Measurements from ENCODE around the gene GPR151. TPM values are rescaled to one million over a fixed set of nuclear protein-coding genes. Genes with fewer than 3 reads are reported as not detected.

The GPR151 gene
- polyA plus RNA-seq, 1 donor (not counting 4 experiments of a cell fraction or from before 2014, with no cell fraction given) = not detected

- Histone ChIP-seq H3K27ac (ENCODE audit: control insufficient read depth, insufficient read depth, low read length) (no peak overlapping the region), H3K9ac (ENCODE audit: control insufficient read depth, extremely low read depth, insufficient read depth, low read length) (no peak overlapping the region), H3K79me2 (ENCODE audit: control insufficient read depth, insufficient read depth, low read length) (no peaks in the 10 kb centered on the region), H3K4me1 (ENCODE audit: control insufficient read depth, extremely low read depth, insufficient read depth, low read length) (no peaks in the 10 kb centered on the region), H3K9me3 (ENCODE audit: control insufficient read depth, low read depth, low read length) (no peaks in the 10 kb centered on the region), H3K27me3 (ENCODE audit: control insufficient read depth, extremely low read depth, insufficient read depth, low read length) (no peaks in the 10 kb centered on the region), H3K36me3 (ENCODE audit: control insufficient read depth in 2 of 2, extremely low read depth in 1 of 2, insufficient read depth in 2 of 2, low read length in 2 of 2) (peaks cover 13 to 33% of the 10 kb centered on the region in 2 experiments), H3K4me2 (ENCODE audit: control insufficient read depth, extremely low read depth, insufficient read depth, low read depth, low read length) (no peak overlapping the region), H2AFZ (ENCODE audit: control insufficient read depth, low read length) (no peak overlapping the region), H3K4me3 (ENCODE audit: control insufficient read depth in 2 of 3, extremely low read depth in 1 of 3, insufficient read depth in 2 of 3, low read depth in 1 of 3, low read length in 3 of 3) (no peak overlapping the region), H3K9me1 (ENCODE audit: control insufficient read depth, extremely low read depth, insufficient read depth, low read length) (no peaks in the 10 kb centered on the region), H4K20me1 (ENCODE audit: control insufficient read depth, extremely low read depth, insufficient read depth, low read length) (no peaks in the 10 kb centered on the region)
- dilution Hi-C loops (cut with MboI; ENCODE audit: extremely low pct_ligation_motif_present, low sequenced_read_pairs) = no loop called here
- TF ChIP-seq CTCF (optimal IDR thresholded peaks at IDR 0.05 in 1 of 3, IDR thresholded peaks at IDR 0.05 in 1 of 3, conservative IDR thresholded peaks at IDR 0.05 in 1 of 3; ENCODE audit: extremely low read depth in 1 of 3, insufficient read depth in 2 of 3, low read length in 3 of 3) (no peak), EZH2 (IDR thresholded peaks at IDR 0.05; ENCODE audit: low read length) (no peak)
- no peak for FAIRE-seq
- no peak for DNase-seq (ENCODE audit: low read depth, low spot score)
Measured at GRCh38 chr5:146507428-146507827, 8.6 kb downstream of the GPR151 start.

- H3K4me3 ChIP-seq (ENCODE audit: control insufficient read depth in 2 of 3, extremely low read depth in 1 of 3, insufficient read depth in 2 of 3, low read depth in 1 of 3, low read length in 3 of 3) = no peak overlapping the region
- no peak overlapping the region for H3K4me2 ChIP-seq (ENCODE audit: control insufficient read depth, extremely low read depth, insufficient read depth, low read depth, low read length)
- no peak overlapping the region for H3K9ac ChIP-seq (ENCODE audit: control insufficient read depth, extremely low read depth, insufficient read depth, low read length)
- FAIRE-seq = no peak
- no peaks in the 10 kb centered on the region for H3K27me3 ChIP-seq (ENCODE audit: control insufficient read depth, extremely low read depth, insufficient read depth, low read length)
- no peaks in the 10 kb centered on the region for H3K4me1 ChIP-seq (ENCODE audit: control insufficient read depth, extremely low read depth, insufficient read depth, low read length)
- dilution Hi-C loops (cut with MboI; ENCODE audit: extremely low pct_ligation_motif_present, low sequenced_read_pairs) = no loop called here
- H3K9me1 ChIP-seq (ENCODE audit: control insufficient read depth, extremely low read depth, insufficient read depth, low read length) = no peaks in the 10 kb centered on the region
- H4K20me1 ChIP-seq (ENCODE audit: control insufficient read depth, extremely low read depth, insufficient read depth, low read length) = peaks cover 3% of the 10 kb centered on the region
- no peak overlapping the region for H2AFZ ChIP-seq (ENCODE audit: control insufficient read depth, low read length)
- peaks cover 3% of the 10 kb centered on the region for H3K79me2 ChIP-seq (ENCODE audit: control insufficient read depth, insufficient read depth, low read length)
- TF ChIP-seq CTCF (optimal IDR thresholded peaks at IDR 0.05 in 1 of 3, IDR thresholded peaks at IDR 0.05 in 1 of 3, conservative IDR thresholded peaks at IDR 0.05 in 1 of 3; ENCODE audit: extremely low read depth in 1 of 3, insufficient read depth in 2 of 3, low read length in 3 of 3) (no peak), EZH2 (IDR thresholded peaks at IDR 0.05; ENCODE audit: low read length) (no peak)
- H3K36me3 ChIP-seq (ENCODE audit: control insufficient read depth in 2 of 2, extremely low read depth in 1 of 2, insufficient read depth in 2 of 2, low read length in 2 of 2) = peaks cover 10 to 12% of the 10 kb centered on the region in 2 experiments
- no peak for DNase-seq (ENCODE audit: low read depth, low spot score)
- H3K27ac ChIP-seq (ENCODE audit: control insufficient read depth, insufficient read depth, low read length) = no peak overlapping the region
- H3K9me3 ChIP-seq (ENCODE audit: control insufficient read depth, low read depth, low read length) = no peaks in the 10 kb centered on the region
Measured at GRCh38 chr5:146499680-146500079, 16.3 kb downstream of the GPR151 start.
